Ascending aorta (tissue), 2 donors: Measurements from ENCODE around the gene KLK8. TPM values are rescaled to one million over a fixed set of nuclear protein-coding genes. Genes with fewer than 3 reads are reported as not detected.

Experiments used
- DNase-seq, 2 donors: peaks; one replicate each; pipeline ENCODE4 v3.0.0-alpha.2; 2019; ENCODE audit warnings: low spot score in 2 of 2
- H3K27ac ChIP-seq, 2 donors: fragments of 200-600 bp; sonication (generic); one replicate each; pipeline ENCODE4 v1.5.1; 2016 to 2017; ENCODE audit warnings: mild to moderate bottlenecking in 1 of 2
- H3K27me3 ChIP-seq: fragments of 200-600 bp; sonication (generic); one replicate; pipeline ENCODE4 v1.5.1; 2017
- H3K36me3 ChIP-seq, 2 donors: fragments of 200-600 bp; sonication (generic); one replicate each; pipeline ENCODE4 v1.5.1; 2016
- H3K4me1 ChIP-seq, 2 donors: fragments of 200-600 bp; sonication (generic); one replicate each; pipeline ENCODE4 v1.5.1; 2016 to 2017; ENCODE audit warnings: mild to moderate bottlenecking in 1 of 2
- H3K4me3 ChIP-seq, 2 donors: fragments of 200-600 bp; sonication (generic); one replicate each; pipeline ENCODE4 v1.5.1; 2016 to 2017; ENCODE audit warnings: mild to moderate bottlenecking in 1 of 2
- H3K9me3 ChIP-seq, 2 donors: fragments of 200-600 bp; sonication (generic); one replicate each; pipeline ENCODE4 v1.5.1; 2016
- CTCF ChIP-seq, 3 experiments: fragments of 200-600 bp in 2 of 3; fragments of 450-650 bp in 1 of 3; sonication (generic) in 2 of 3; IDR thresholded peaks; one replicate each; pipeline ENCODE4 v1.5.1; 2016 to 2019; ENCODE audit warnings: antibody characterized with exemption in 3 of 3, mild to moderate bottlenecking in 1 of 3, moderate library complexity in 1 of 3
- intact Hi-C: fragments of 100-400 bp; cut with DNase I; formaldehyde crosslinking; loops from one replicate; pipeline ENCODE4 v1.15.1; 2023
- total RNA-seq: library from RNA; depleted of rRNA; stranded (reverse); fragments of >200 nt; gene quantifications from one replicate; pipeline ENCODE4 v1.1.0, GENCODE V29; 2016

Gene KLK8
- total RNA-seq, 1 donor from 2014 or later = not detected

GRCh38 chr19:50959731-50960500 is 41.5 kb downstream of the KLK8 start:
- no peak for TF ChIP-seq CTCF (IDR thresholded peaks at IDR 0.05)
- no peak for DNase-seq
- H3K27ac ChIP-seq = no peak overlapping the region
- no peaks in the 10 kb centered on the region for H3K27me3 ChIP-seq
- H3K36me3 ChIP-seq = no peaks in the 10 kb centered on the region
- no peaks in the 10 kb centered on the region for H3K4me1 ChIP-seq
- H3K9me3 ChIP-seq = no peaks in the 10 kb centered on the region
- no peak overlapping the region for H3K4me3 ChIP-seq
- intact Hi-C loops = no loop called here

GRCh38 chr19:50957587-50957986 is 43.8 kb downstream of the KLK8 start:
- H3K27me3 ChIP-seq = no peaks in the 10 kb centered on the region
- intact Hi-C loops = no loop called here
- H3K27ac ChIP-seq = no peak overlapping the region

GRCh38 chr19:50952910-50953309 is 48.5 kb downstream of the KLK8 start, which contains the start of gene KLK5:
TSS of gene KLK5 (minus strand) at chr19:50953038. CDS start at chr19:50952657, 381 bp downstream.
- H3K4me3 ChIP-seq = no peak within 1 kb of the TSS
- H3K9me3 ChIP-seq = no peaks in the 10 kb centered on the region
- intact Hi-C loops = no loop called here
- no peak for DNase-seq
- no peak for TF ChIP-seq CTCF (IDR thresholded peaks at IDR 0.05)
- no peaks in the 10 kb centered on the region for H3K27me3 ChIP-seq
- H3K36me3 ChIP-seq = no peaks in the 10 kb centered on the region
- H3K27ac ChIP-seq = no peak within 1 kb of the TSS
- H3K4me1 ChIP-seq = no peaks in the 10 kb centered on the region

More at GRCh38 chr19:50957587-50957986, 43.8 kb downstream of the KLK8 start:
- Histone ChIP-seq H3K4me3 (no peak overlapping the region), H3K36me3 (no peaks in the 10 kb centered on the region), H3K4me1 (no peaks in the 10 kb centered on the region), H3K9me3 (no peaks in the 10 kb centered on the region)
- TF ChIP-seq CTCF (IDR thresholded peaks at IDR 0.05) = no peak
- no peak for DNase-seq

GRCh38 chr19:50949861-50950260 is 51.5 kb downstream of the KLK8 start:
- no peak for TF ChIP-seq CTCF (IDR thresholded peaks at IDR 0.05)
- Histone ChIP-seq H3K36me3 (no peaks in the 10 kb centered on the region), H3K9me3 (no peaks in the 10 kb centered on the region), H3K27me3 (no peaks in the 10 kb centered on the region), H3K4me1 (no peaks in the 10 kb centered on the region), H3K27ac (no peak overlapping the region), H3K4me3 (no peak overlapping the region)
- intact Hi-C loops = no loop called here
- no peak for DNase-seq

GRCh38 chr19:50947123-50947522 is 54.3 kb downstream of the KLK8 start:
- Histone ChIP-seq H3K27ac (no peak overlapping the region), H3K4me3 (no peak overlapping the region), H3K9me3 (no peaks in the 10 kb centered on the region), H3K4me1 (no peaks in the 10 kb centered on the region), H3K36me3 (no peaks in the 10 kb centered on the region), H3K27me3 (no peaks in the 10 kb centered on the region)
- intact Hi-C loops = no loop called here
- TF ChIP-seq CTCF (IDR thresholded peaks at IDR 0.05) = no peak
- DNase-seq = no peak

Other genes starting within 250 kb of the KLK8 start
- gene GPR32, start 231.1 kb downstream of the KLK8 start, total RNA-seq = not detected
- not detected for gene ACP4, start 211.2 kb downstream of the KLK8 start, total RNA-seq
- not detected for gene KLK1, start 177.8 kb downstream of the KLK8 start, total RNA-seq
- not detected for gene KLK15, start 168.0 kb downstream of the KLK8 start, total RNA-seq
- not detected for gene KLK3, start 146.7 kb downstream of the KLK8 start, total RNA-seq
- not detected for gene KLK2, start 128.2 kb downstream of the KLK8 start, total RNA-seq
- gene KLK4, start 90.2 kb downstream of the KLK8 start, total RNA-seq = not detected
- gene KLK5, start 48.6 kb downstream of the KLK8 start, total RNA-seq = not detected
- gene KLK6, start 32.0 kb downstream of the KLK8 start, total RNA-seq = not detected
- not detected for gene KLK7, start 17.7 kb downstream of the KLK8 start, total RNA-seq
- gene KLK10, start 18.1 kb upstream of the KLK8 start, total RNA-seq = 1.6 TPM
- gene KLK11, start 25.0 kb upstream of the KLK8 start, total RNA-seq = not detected
- not detected for gene KLK12, start 33.4 kb upstream of the KLK8 start, total RNA-seq
- not detected for gene KLK13, start 63.5 kb upstream of the KLK8 start, total RNA-seq
- gene KLK14, start 81.3 kb upstream of the KLK8 start, total RNA-seq = not detected
- 8.9 TPM for gene CTU1, start 106.8 kb upstream of the KLK8 start, total RNA-seq
- 0.85 TPM for gene SIGLEC9, start 123.3 kb upstream of the KLK8 start, total RNA-seq
- 4.8 TPM for gene SIGLEC7, start 140.7 kb upstream of the KLK8 start, total RNA-seq
- gene CD33, start 223.5 kb upstream of the KLK8 start, total RNA-seq = 1.3 TPM
- not detected for gene SIGLECL1, start 249.5 kb upstream of the KLK8 start, total RNA-seq